HG03520 (cell line): ENCODE data around the gene GSN.
A peak's percentile ranks its signal among the peaks of the same experiment; 100 is the strongest.

Source experiments
- ATAC-seq: cut with Tn5 transposase; IDR thresholded peaks from one replicate; pipeline ENCODE4 v1.9.1; 2021; ENCODE audit warnings: mild to moderate bottlenecking, moderate library complexity; ENCODE audit not compliant: unreplicated experiment

The GSN gene

GRCh38 chr9:121272401-121272948 lies 4.5 kb downstream of the GSN start:
- ATAC-seq: no peak

- ATAC-seq: no peak
Measured at GRCh38 chr9:121273064-121273775, 5.3 kb downstream of the GSN start.

- no peak for ATAC-seq
Measured at GRCh38 chr9:121274851-121275250, 6.9 kb downstream of the GSN start.

- no peak for ATAC-seq
Measured at GRCh38 chr9:121275781-121276658, 8.1 kb downstream of the GSN start.

- ATAC-seq: no peak
Measured at GRCh38 chr9:121277026-121277425, 9.1 kb downstream of the GSN start.

GRCh38 chr9:121277518-121278295 lies 9.7 kb downstream of the GSN start:
- no peak for ATAC-seq

- peak; percentile 44 for ATAC-seq
Measured at GRCh38 chr9:121278477-121279261, 10.7 kb downstream of the GSN start.

- ATAC-seq: no peak
Measured at GRCh38 chr9:121279776-121280388, 11.9 kb downstream of the GSN start.

- no peak for ATAC-seq
Measured at GRCh38 chr9:121280715-121281613, 13.0 kb downstream of the GSN start.

- no peak for ATAC-seq
Measured at GRCh38 chr9:121281614-121282276, 13.8 kb downstream of the GSN start.

GRCh38 chr9:121282277-121283079 lies 14.5 kb downstream of the GSN start:
- ATAC-seq: no peak

- ATAC-seq: no peak
Measured at GRCh38 chr9:121283080-121283398, 15.1 kb downstream of the GSN start.

- no peak for ATAC-seq
Measured at GRCh38 chr9:121283856-121284732, 16.1 kb downstream of the GSN start.

- no peak for ATAC-seq
Measured at GRCh38 chr9:121284733-121285451, 16.9 kb downstream of the GSN start.

GRCh38 chr9:121285835-121286687 lies 18.1 kb downstream of the GSN start:
- no peak for ATAC-seq
